Panc1 (cell line): ENCODE data around the gene TBRG4. TPM values are rescaled to one million over a fixed set of nuclear protein-coding genes. Genes with fewer than 3 reads are reported as not detected.

ENCODE experiments used
- ATAC-seq: fragments of 200-7000 bp; cut with Tn5 transposase; 2 replicates; pipeline ENCODE4 v1.9.1; 2020; ENCODE audit warnings: mild to moderate bottlenecking, moderate library complexity
- BruUV-seq: library from RNA; stranded (reverse); fragments of 400-500 nt; replicated peaks from 2 replicates; lab custom pipeline; 2021; lab: Mats Ljungman, UMichigan
- CTCF ChIA-PET: fragments of 300-600 bp; sonication (Branson Sonifier 250); formaldehyde crosslinking; loops from one replicate; lab custom pipeline; 2022; ENCODE audit warnings: antibody characterized with exemption; lab: Charles Lee
- POLR2A ChIA-PET: fragments of 300-600 bp; sonication (Branson Sonifier 250); formaldehyde crosslinking; loops from one replicate; lab custom pipeline; 2022; ENCODE audit warnings: antibody characterized with exemption; lab: Charles Lee
- DNase-seq: peaks from one replicate; pipeline ENCODE4 v3.0.0-alpha.2; 2010; ENCODE audit warnings: low read depth, low spot score
- H3K27ac ChIP-seq: 2 replicates; pipeline ENCODE4 v1.5.1; 2011; ENCODE audit warnings: mild to moderate bottlenecking, low read length, inconsistent platforms
- H3K27me3 ChIP-seq: fragments of 200-500 bp; sonication (Bioruptor generic); 2 replicates; pipeline ENCODE4 v1.6.0; 2014; ENCODE audit warnings: low read length, inconsistent platforms; ENCODE audit not compliant: control insufficient read depth, insufficient read depth
- H3K36me3 ChIP-seq: fragments of 200-500 bp; sonication (Bioruptor generic); 2 replicates; pipeline ENCODE4 v1.5.1; 2014; ENCODE audit warnings: inconsistent platforms, mild to moderate bottlenecking, low read length, moderate library complexity; ENCODE audit not compliant: control insufficient read depth, insufficient read depth
- H3K4me1 ChIP-seq: 2 replicates; pipeline ENCODE4 v1.5.1; 2011; ENCODE audit warnings: inconsistent platforms, mild to moderate bottlenecking, low read length, moderate library complexity; ENCODE audit not compliant: control insufficient read depth, insufficient read depth
- H3K4me3 ChIP-seq, 2 experiments: 2 replicates each; pipeline ENCODE4 v1.5.1; 2011 to 2012; ENCODE audit warnings: low read depth in 2 of 2, low read length in 2 of 2, mild to moderate bottlenecking in 2 of 2, inconsistent platforms in 1 of 2, moderate library complexity in 1 of 2
- H3K9me3 ChIP-seq: fragments of 200-500 bp; sonication (Bioruptor generic); 2 replicates; pipeline ENCODE4 v1.5.1; 2014; ENCODE audit warnings: low read depth, mild to moderate bottlenecking, inconsistent platforms, low read length, moderate library complexity; ENCODE audit not compliant: control insufficient read depth, insufficient read depth
- CTCF ChIP-seq: fragments of 450-650 bp; IDR thresholded peaks from 2 replicates; pipeline ENCODE4 v1.5.1; 2017; ENCODE audit warnings: mild to moderate bottlenecking
- POLR2AphosphoS5 ChIP-seq: IDR thresholded peaks from 2 replicates; pipeline ENCODE4 v1.6.1; 2012; ENCODE audit warnings: mild to moderate bottlenecking, low read depth, low read length, moderate library complexity
- REST ChIP-seq, 2 experiments: IDR thresholded peaks; 2 replicates each; pipeline ENCODE4 v1.6.1; 2011 to 2012; ENCODE audit warnings: low read depth in 2 of 2, control low read depth in 1 of 2, low read length in 1 of 2, mild to moderate bottlenecking in 1 of 2, moderate library complexity in 1 of 2; ENCODE audit not compliant: insufficient read depth in 1 of 2
- SIN3A ChIP-seq: IDR thresholded peaks from 2 replicates; pipeline ENCODE4 v1.6.1; 2012; ENCODE audit warnings: low read depth, mild to moderate bottlenecking, low read length, moderate library complexity, borderline replicate concordance; ENCODE audit not compliant: insufficient read depth
- TCF7L2 ChIP-seq: IDR thresholded peaks from 2 replicates; pipeline ENCODE4 v1.6.1; 2011; ENCODE audit warnings: mild to moderate bottlenecking, low read depth, low read length, inconsistent platforms
- in situ Hi-C: cut with HindIII; loops from 2 replicates; pipeline ENCODE4 v1.10.0; 2016; ENCODE audit warnings: low sequenced_read_pairs, low pct_unique_long_range_greater_than_20kb
- intact Hi-C: fragments of 100-400 bp; cut with micrococcal nuclease; formaldehyde crosslinking; loops from one replicate; pipeline ENCODE4 v1.10.0; 2022; ENCODE audit not compliant: unreplicated experiment
- total RNA-seq: library from RNA; stranded (reverse); gene quantifications from one replicate; pipeline ENCODE4 v1.2.1, GENCODE V29; 2021; ENCODE audit not compliant: unreplicated experiment

TBRG4 gene
- total RNA-seq, 1 experiment from 2014 or later, result 149 TPM

GRCh38 chr7:45078125-45078681 is 33.3 kb downstream of the TBRG4 start:
- ChIA-PET CTCF (no interaction called here), POLR2A (no interaction called here)
- H3K36me3 ChIP-seq, result peaks cover 5% of the 10 kb centered on the region; the same call in 1 of the 2 replicates
- no peak for DNase-seq
- no TSS peak for BruUV-seq
- TF ChIP-seq REST (IDR thresholded peaks at IDR 0.05; ENCODE audit: insufficient read depth in 1 of 2, low read depth in 2 of 2, low read length in 1 of 2) (no peak), POLR2AphosphoS5 (0 out of 2 replicates have a peak, but pooled peaks have one; percentile 5), TCF7L2 (no peak), SIN3A (no peak), CTCF (no peak; the same call in 1 of the 2 replicates)
- H3K27me3 ChIP-seq, result no peaks in the 10 kb centered on the region
- in situ Hi-C loops (no loop called here), intact Hi-C loops (no loop called here)
- H3K27ac ChIP-seq, result no peak overlapping the region
- no peak overlapping the region for H3K4me3 ChIP-seq
- ATAC-seq, result no peak
- no peaks in the 10 kb centered on the region for H3K9me3 ChIP-seq
- no peaks in the 10 kb centered on the region for H3K4me1 ChIP-seq

GRCh38 chr7:45077579-45077978 is 33.9 kb downstream of the TBRG4 start:
- Histone ChIP-seq H3K4me3 (no peak overlapping the region), H3K27ac (no peak overlapping the region), H3K27me3 (no peaks in the 10 kb centered on the region), H3K9me3 (no peaks in the 10 kb centered on the region), H3K36me3 (peaks cover 5% of the 10 kb centered on the region; the same call in 1 of the 2 replicates), H3K4me1 (no peaks in the 10 kb centered on the region)
- intact Hi-C loops, result no loop called here
- ATAC-seq (no peak), DNase-seq (no peak)
- BruUV-seq, result no TSS peak
- in situ Hi-C loops, result no loop called here
- TF ChIP-seq TCF7L2 (no peak), POLR2AphosphoS5 (no peak), CTCF (no peak), REST (IDR thresholded peaks at IDR 0.05; ENCODE audit: insufficient read depth in 1 of 2, low read depth in 2 of 2, low read length in 1 of 2) (no peak), SIN3A (no peak)
- CTCF ChIA-PET, result no interaction called here
- POLR2A ChIA-PET, result no interaction called here
